WTC11 (cell line): Measurements from ENCODE around the gene GPRC5A.

Experiments
- ZNF416 ChIP-seq: fragments of 250-450 bp; sonication (Bioruptor Pico); IDR thresholded peaks from 2 replicates; pipeline ENCODE4 v1.9.0; 2021; ENCODE audit warnings: mild to moderate bottlenecking, inconsistent platforms
- ZNF423 ChIP-seq: fragments of 250-450 bp; sonication (Bioruptor Pico); IDR thresholded peaks from 2 replicates; pipeline ENCODE4 v2.1.2; 2022; ENCODE audit warnings: mild to moderate bottlenecking, moderate library complexity

GRCh38 chr12:12924169-12924568 is 32.8 kb downstream of the GPRC5A start:
- TF ChIP-seq ZNF416 (CRISPR knock-in tag) (no peak), ZNF423 (CRISPR knock-in tag) (no peak)
